CD4-positive, alpha-beta T cell treated with Interleukin-12 subunit alpha and Interleukin-12 subunit beta, for 1 hour (primary cell): ENCODE data around the gene E2F2.

Experiments
- DNase-seq: peaks from one replicate; pipeline ENCODE4 v3.0.0-alpha.2; 2020

The E2F2 gene

GRCh38 chr1:23530747-23531561 is at the start of gene E2F2:
Gene E2F2 (minus strand): TSS chr1:23531233. CDS start chr1:23530793, 440 bp downstream.
- peak; percentile 88 for DNase-seq

GRCh38 chr1:23578997-23579363 is 47.9 kb upstream of the E2F2 start:
- DNase-seq = no peak

GRCh38 chr1:23578311-23578996 is 47.4 kb upstream of the E2F2 start:
- DNase-seq = no peak

- DNase-seq = no peak
Measured at GRCh38 chr1:23577056-23578004, 46.3 kb upstream of the E2F2 start.

- DNase-seq = no peak
Measured at GRCh38 chr1:23576338-23577055, 45.5 kb upstream of the E2F2 start.

GRCh38 chr1:23575226-23575810 is 44.3 kb upstream of the E2F2 start:
- no peak for DNase-seq

- no peak for DNase-seq
Measured at GRCh38 chr1:23574265-23574754, 43.3 kb upstream of the E2F2 start.

- DNase-seq = no peak
Measured at GRCh38 chr1:23573574-23574182, 42.6 kb upstream of the E2F2 start.

GRCh38 chr1:23571465-23571864 is 40.4 kb upstream of the E2F2 start:
- DNase-seq = no peak

- DNase-seq = no peak
Measured at GRCh38 chr1:23570001-23570691, 39.1 kb upstream of the E2F2 start.

GRCh38 chr1:23568608-23569383 is 37.8 kb upstream of the E2F2 start:
- DNase-seq = no peak

GRCh38 chr1:23567996-23568607 is 37.1 kb upstream of the E2F2 start:
- DNase-seq = no peak

GRCh38 chr1:23567629-23567995 is 36.6 kb upstream of the E2F2 start:
- DNase-seq = no peak

- DNase-seq = no peak
Measured at GRCh38 chr1:23566304-23566703, 35.3 kb upstream of the E2F2 start.

GRCh38 chr1:23565776-23566175 is 34.7 kb upstream of the E2F2 start:
- DNase-seq = no peak

GRCh38 chr1:23564529-23565122 is 33.6 kb upstream of the E2F2 start:
- DNase-seq = no peak

- DNase-seq = no peak
Measured at GRCh38 chr1:23563755-23564374, 32.8 kb upstream of the E2F2 start.

GRCh38 chr1:23563003-23563402 is 32.0 kb upstream of the E2F2 start:
- DNase-seq = no peak
